Peyer's patch (tissue), 4 donors: ENCODE results near the gene ARHGEF3.

ENCODE experiments used
- CTCF ChIP-seq, 6 experiments: fragments of 450-650 bp in 4 of 6; fragments of 200-600 bp in 2 of 6; sonication (generic) in 1 of 6; IDR thresholded peaks; one replicate each; pipeline ENCODE4 v1.5.1; 2017 to 2019; ENCODE audit warnings: antibody characterized with exemption in 6 of 6, mild to moderate bottlenecking in 3 of 6, moderate library complexity in 1 of 6
- POLR2A ChIP-seq, 2 donors: fragments of 450-650 bp; IDR thresholded peaks; one replicate each; pipeline ENCODE4 v1.5.1; 2017; ENCODE audit warnings: antibody characterized with exemption in 2 of 2, mild to moderate bottlenecking in 2 of 2, moderate library complexity in 2 of 2

GRCh38 chr3:56826831-56827722 lies 25.3 kb upstream of the ARHGEF3 start:
- TF ChIP-seq CTCF (IDR thresholded peaks at IDR 0.05) (no peak), POLR2A (IDR thresholded peaks at IDR 0.05) (no peak)
